ENCODE results near the gene MRGPRD. TPM values are rescaled to one million over a fixed set of nuclear protein-coding genes. Genes with fewer than 3 reads are reported as not detected.

MRGPRD gene
- total RNA-seq, 1 experiment from 2014 or later, result not detected

GRCh38 chr11:68946416-68947090 lies 34.2 kb downstream of the MRGPRD start:
- H3K4me1 ChIP-seq (ENCODE audit: low read length), result peaks cover 10% of the 10 kb centered on the region
- no peaks in the 10 kb centered on the region for H3K36me3 ChIP-seq (ENCODE audit: insufficient read depth, low read length)
- no peaks in the 10 kb centered on the region for H3K27me3 ChIP-seq (ENCODE audit: low read length)
- DNase-seq, result no peak
- H3K4me2 ChIP-seq (ENCODE audit: low read depth, low read length, poor library complexity, severe bottlenecking), result no peak overlapping the region
- no peak overlapping the region for H3K4me3 ChIP-seq (ENCODE audit: low read length)
- H4K20me1 ChIP-seq (ENCODE audit: insufficient read depth, low read depth, low read length), result no peaks in the 10 kb centered on the region
- no peak overlapping the region for H3K9ac ChIP-seq (ENCODE audit: low read length)
- no peaks in the 10 kb centered on the region for H3K9me3 ChIP-seq (ENCODE audit: low read length)
- no peak overlapping the region for H3K27ac ChIP-seq (ENCODE audit: low read length)
- H3K9me2 ChIP-seq (replicated peaks; ENCODE audit: insufficient read depth, low read length), result no peaks in the 10 kb centered on the region
- no peak overlapping the region for H2AFZ ChIP-seq (ENCODE audit: low read length)
- no peaks in the 10 kb centered on the region for H3K79me2 ChIP-seq (ENCODE audit: low read length)

GRCh38 chr11:68942751-68943271 lies 38.0 kb downstream of the MRGPRD start:
- Histone ChIP-seq H4K20me1 (ENCODE audit: insufficient read depth, low read depth, low read length) (no peaks in the 10 kb centered on the region), H3K9ac (ENCODE audit: low read length) (no peak overlapping the region), H2AFZ (ENCODE audit: low read length) (no peak overlapping the region), H3K27me3 (ENCODE audit: low read length) (no peaks in the 10 kb centered on the region), H3K36me3 (ENCODE audit: insufficient read depth, low read length) (no peaks in the 10 kb centered on the region), H3K4me3 (ENCODE audit: low read length) (no peak overlapping the region), H3K4me1 (ENCODE audit: low read length) (no peaks in the 10 kb centered on the region), H3K27ac (ENCODE audit: low read length) (no peak overlapping the region), H3K9me2 (replicated peaks; ENCODE audit: insufficient read depth, low read length) (no peaks in the 10 kb centered on the region), H3K79me2 (ENCODE audit: low read length) (no peaks in the 10 kb centered on the region), H3K9me3 (ENCODE audit: low read length) (no peaks in the 10 kb centered on the region), H3K4me2 (ENCODE audit: low read depth, low read length, poor library complexity, severe bottlenecking) (no peak overlapping the region)
- DNase-seq, result no peak

GRCh38 chr11:68942095-68942620 lies 38.6 kb downstream of the MRGPRD start:
- H4K20me1 ChIP-seq (ENCODE audit: insufficient read depth, low read depth, low read length), result no peaks in the 10 kb centered on the region
- H2AFZ ChIP-seq (ENCODE audit: low read length), result no peak overlapping the region
- no peaks in the 10 kb centered on the region for H3K27me3 ChIP-seq (ENCODE audit: low read length)
- no peak overlapping the region for H3K9ac ChIP-seq (ENCODE audit: low read length)
- no peak overlapping the region for H3K27ac ChIP-seq (ENCODE audit: low read length)
- H3K9me3 ChIP-seq (ENCODE audit: low read length), result no peaks in the 10 kb centered on the region
- H3K79me2 ChIP-seq (ENCODE audit: low read length), result no peaks in the 10 kb centered on the region
- H3K4me3 ChIP-seq (ENCODE audit: low read length), result no peak overlapping the region
- no peak overlapping the region for H3K4me2 ChIP-seq (ENCODE audit: low read depth, low read length, poor library complexity, severe bottlenecking)
- H3K36me3 ChIP-seq (ENCODE audit: insufficient read depth, low read length), result no peaks in the 10 kb centered on the region
- DNase-seq, result no peak
- H3K4me1 ChIP-seq (ENCODE audit: low read length), result no peaks in the 10 kb centered on the region
- no peaks in the 10 kb centered on the region for H3K9me2 ChIP-seq (replicated peaks; ENCODE audit: insufficient read depth, low read length)

- Histone ChIP-seq H3K9ac (ENCODE audit: low read length) (no peak overlapping the region), H3K4me3 (ENCODE audit: low read length) (no peak overlapping the region), H3K4me2 (ENCODE audit: low read depth, low read length, poor library complexity, severe bottlenecking) (no peak overlapping the region), H2AFZ (ENCODE audit: low read length) (no peak overlapping the region), H3K4me1 (ENCODE audit: low read length) (no peaks in the 10 kb centered on the region), H3K79me2 (ENCODE audit: low read length) (no peaks in the 10 kb centered on the region), H3K27me3 (ENCODE audit: low read length) (no peaks in the 10 kb centered on the region), H4K20me1 (ENCODE audit: insufficient read depth, low read depth, low read length) (no peaks in the 10 kb centered on the region), H3K9me2 (replicated peaks; ENCODE audit: insufficient read depth, low read length) (no peaks in the 10 kb centered on the region), H3K27ac (ENCODE audit: low read length) (no peak overlapping the region), H3K9me3 (ENCODE audit: low read length) (no peaks in the 10 kb centered on the region), H3K36me3 (ENCODE audit: insufficient read depth, low read length) (no peaks in the 10 kb centered on the region)
- DNase-seq, result no peak
These were observed 39.3 kb downstream of the MRGPRD start for GRCh38 chr11:68941324-68942094.

GRCh38 chr11:68940651-68941323 lies 40.0 kb downstream of the MRGPRD start:
- H3K4me1 ChIP-seq (ENCODE audit: low read length), result no peaks in the 10 kb centered on the region
- no peaks in the 10 kb centered on the region for H3K27me3 ChIP-seq (ENCODE audit: low read length)
- no peaks in the 10 kb centered on the region for H3K36me3 ChIP-seq (ENCODE audit: insufficient read depth, low read length)
- H3K27ac ChIP-seq (ENCODE audit: low read length), result no peak overlapping the region
- no peaks in the 10 kb centered on the region for H3K79me2 ChIP-seq (ENCODE audit: low read length)
- no peaks in the 10 kb centered on the region for H4K20me1 ChIP-seq (ENCODE audit: insufficient read depth, low read depth, low read length)
- no peak overlapping the region for H3K4me2 ChIP-seq (ENCODE audit: low read depth, low read length, poor library complexity, severe bottlenecking)
- DNase-seq, result no peak
- no peaks in the 10 kb centered on the region for H3K9me3 ChIP-seq (ENCODE audit: low read length)
- no peak overlapping the region for H3K9ac ChIP-seq (ENCODE audit: low read length)
- H2AFZ ChIP-seq (ENCODE audit: low read length), result no peak overlapping the region
- H3K4me3 ChIP-seq (ENCODE audit: low read length), result no peak overlapping the region
- no peaks in the 10 kb centered on the region for H3K9me2 ChIP-seq (replicated peaks; ENCODE audit: insufficient read depth, low read length)

GRCh38 chr11:68939583-68940555 lies 40.9 kb downstream of the MRGPRD start:
- Histone ChIP-seq H3K4me2 (ENCODE audit: low read depth, low read length, poor library complexity, severe bottlenecking) (no peak overlapping the region), H3K27me3 (ENCODE audit: low read length) (no peaks in the 10 kb centered on the region), H3K4me3 (ENCODE audit: low read length) (no peak overlapping the region), H3K9ac (ENCODE audit: low read length) (no peak overlapping the region), H3K9me3 (ENCODE audit: low read length) (no peaks in the 10 kb centered on the region), H2AFZ (ENCODE audit: low read length) (no peak overlapping the region), H3K36me3 (ENCODE audit: insufficient read depth, low read length) (no peaks in the 10 kb centered on the region), H4K20me1 (ENCODE audit: insufficient read depth, low read depth, low read length) (no peaks in the 10 kb centered on the region), H3K9me2 (replicated peaks; ENCODE audit: insufficient read depth, low read length) (no peaks in the 10 kb centered on the region), H3K27ac (ENCODE audit: low read length) (no peak overlapping the region), H3K4me1 (ENCODE audit: low read length) (no peaks in the 10 kb centered on the region), H3K79me2 (ENCODE audit: low read length) (no peaks in the 10 kb centered on the region)
- no peak for DNase-seq

GRCh38 chr11:68938816-68939582 lies 41.8 kb downstream of the MRGPRD start:
- no peak overlapping the region for H3K27ac ChIP-seq (ENCODE audit: low read length)
- no peaks in the 10 kb centered on the region for H3K9me2 ChIP-seq (replicated peaks; ENCODE audit: insufficient read depth, low read length)
- H2AFZ ChIP-seq (ENCODE audit: low read length), result no peak overlapping the region

More at GRCh38 chr11:68938816-68939582, 41.8 kb downstream of the MRGPRD start:
- Histone ChIP-seq H3K4me3 (ENCODE audit: low read length) (no peak overlapping the region), H4K20me1 (ENCODE audit: insufficient read depth, low read depth, low read length) (no peaks in the 10 kb centered on the region), H3K79me2 (ENCODE audit: low read length) (no peaks in the 10 kb centered on the region), H3K9me3 (ENCODE audit: low read length) (no peaks in the 10 kb centered on the region), H3K4me2 (ENCODE audit: low read depth, low read length, poor library complexity, severe bottlenecking) (no peak overlapping the region), H3K27me3 (ENCODE audit: low read length) (no peaks in the 10 kb centered on the region), H3K36me3 (ENCODE audit: insufficient read depth, low read length) (no peaks in the 10 kb centered on the region), H3K4me1 (ENCODE audit: low read length) (no peaks in the 10 kb centered on the region), H3K9ac (ENCODE audit: low read length) (no peak overlapping the region)
- no peak for DNase-seq

Measured in Karpas-422 (cell line).